Neural progenitor cell (in vitro differentiated cells): ENCODE results near the gene SUPT20HL2. TPM values are rescaled to one million over a fixed set of nuclear protein-coding genes. Genes with fewer than 3 reads are reported as not detected.

Experiments
- DNase-seq: peaks from one replicate; pipeline ENCODE4 v3.0.0-alpha.2; 2016; ENCODE audit warnings: low spot score
- H2AFZ ChIP-seq: fragments of 200-600 bp; sonication (generic); replicated peaks from 2 replicates; pipeline ENCODE4 v1.6.1; 2016; ENCODE audit warnings: antibody characterized with exemption
- H3F3A ChIP-seq: fragments of 200-600 bp; sonication (generic); 2 replicates; pipeline ENCODE4 v1.6.1; 2016; ENCODE audit warnings: antibody characterized with exemption, low read depth
- H3K27ac ChIP-seq: fragments of 200-600 bp; sonication (generic); 2 replicates; pipeline ENCODE4 v1.5.1; 2016; ENCODE audit warnings: mild to moderate bottlenecking
- H3K27me3 ChIP-seq: fragments of 200-600 bp; sonication (generic); 2 replicates; pipeline ENCODE4 v1.6.1; 2016; ENCODE audit warnings: mild to moderate bottlenecking, moderate library complexity
- H3K36me3 ChIP-seq: fragments of 200-600 bp; sonication (generic); 2 replicates; pipeline ENCODE4 v1.5.1; 2016
- H3K4me1 ChIP-seq: fragments of 200-600 bp; sonication (generic); 2 replicates; pipeline ENCODE4 v1.6.1; 2016; ENCODE audit warnings: mixed run types
- H3K4me2 ChIP-seq: fragments of 200-600 bp; sonication (generic); 2 replicates; pipeline ENCODE4 v1.6.1; 2016
- H3K4me3 ChIP-seq: fragments of 200-600 bp; sonication (generic); 2 replicates; pipeline ENCODE4 v1.5.1; 2016
- H3K79me2 ChIP-seq: fragments of 200-600 bp; sonication (generic); 2 replicates; pipeline ENCODE4 v1.6.1; 2016; ENCODE audit warnings: low read depth
- H3K9ac ChIP-seq: fragments of 200-600 bp; sonication (generic); 2 replicates; pipeline ENCODE4 v1.6.1; 2016
- H3K9me3 ChIP-seq: fragments of 200-600 bp; sonication (generic); 2 replicates; pipeline ENCODE4 v1.5.1; 2016; ENCODE audit warnings: low read depth
- H4K20me1 ChIP-seq: fragments of 200-600 bp; sonication (generic); 2 replicates; pipeline ENCODE4 v1.6.1; 2016; ENCODE audit warnings: low read depth
- H3K27ac Mint-ChIP-seq: 3 replicates; pipeline ENCODE4 v1.8.0; 2021; ENCODE audit warnings: mixed read lengths
- H3K27me3 Mint-ChIP-seq: 2 replicates; pipeline ENCODE4 v1.8.0; 2022; ENCODE audit warnings: low read depth, mild to moderate bottlenecking, inconsistent platforms, moderate library complexity, mixed read lengths; ENCODE audit not compliant: insufficient read depth
- H3K36me3 Mint-ChIP-seq: 3 replicates; pipeline ENCODE4 v1.8.0; 2021; ENCODE audit warnings: mixed read lengths
- H3K4me1 Mint-ChIP-seq: 3 replicates; pipeline ENCODE4 v1.8.0; 2021; ENCODE audit warnings: mixed read lengths
- H3K4me3 Mint-ChIP-seq: 3 replicates; pipeline ENCODE4 v1.8.0; 2021; ENCODE audit warnings: mild to moderate bottlenecking, moderate library complexity, mixed read lengths
- H3K9me3 Mint-ChIP-seq: 3 replicates; pipeline ENCODE4 v1.8.0; 2020; ENCODE audit warnings: mixed read lengths
- EZH2 ChIP-seq: fragments of 200-600 bp; sonication (generic); IDR thresholded peaks from 2 replicates; pipeline ENCODE4 v1.6.1; 2017; ENCODE audit warnings: antibody characterized with exemption, mild to moderate bottlenecking, moderate library complexity
- EZH2phosphoT487 ChIP-seq: fragments of 200-600 bp; sonication (generic); IDR thresholded peaks from 2 replicates; pipeline ENCODE4 v1.6.1; 2017; ENCODE audit warnings: antibody characterized with exemption
- total RNA-seq: library from RNA; depleted of rRNA; stranded (reverse); fragments of >200 nt; gene quantifications from 2 replicates; pipeline ENCODE4 v1.2.3, GENCODE V29; 2015; ENCODE audit warnings: low replicate concordance
- TF ChIP-seq, protein P1 (sequence below): fragments of 200-600 bp; sonication (generic); IDR thresholded peaks from 2 replicates; pipeline ENCODE4 v1.5.1; 2017; ENCODE audit warnings: antibody characterized with exemption, mild to moderate bottlenecking

Gene SUPT20HL2
- total RNA-seq, 1 donor from 2014 or later, result not detected

DNA sequence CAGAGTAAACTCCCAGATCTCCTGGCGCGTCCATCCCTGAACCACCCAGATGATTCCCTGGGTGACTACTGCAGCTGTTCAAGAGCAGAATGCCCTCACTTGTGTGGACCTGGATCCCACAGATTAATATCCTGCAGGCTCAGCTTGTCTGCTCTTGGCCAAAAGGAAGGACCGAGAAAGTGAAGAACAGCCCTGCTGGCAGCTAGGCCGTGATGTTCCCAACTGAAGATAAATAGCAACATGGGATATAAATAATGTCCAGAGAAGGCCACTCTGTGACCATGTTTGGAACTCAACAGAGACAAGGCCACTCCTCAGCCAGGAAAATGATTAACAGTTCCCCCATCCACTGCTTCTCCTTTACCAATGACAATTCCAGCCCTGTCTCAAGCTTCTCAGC, 21.5 kb downstream of the SUPT20HL2 start:
- Histone ChIP-seq H3K4me3 (no peak overlapping the region), H3K4me2 (no peak overlapping the region), H4K20me1 (no peaks in the 10 kb centered on the region), H3K27me3 (no peaks in the 10 kb centered on the region), H3K36me3 (no peaks in the 10 kb centered on the region), H3F3A (no peaks in the 10 kb centered on the region), H3K27ac (no peak overlapping the region), H3K9me3 (no peaks in the 10 kb centered on the region), H2AFZ (no peak overlapping the region), H3K4me1 (peaks cover 3% of the 10 kb centered on the region), H3K79me2 (no peaks in the 10 kb centered on the region), H3K9ac (no peak overlapping the region)
- DNase-seq, result no peak
- Mint-ChIP-seq H3K36me3 (no peaks in the 10 kb centered on the region), H3K4me1 (peaks cover 9% of the 10 kb centered on the region), H3K4me3 (no peak overlapping the region), H3K27me3 (peaks cover 2% of the 10 kb centered on the region), H3K9me3 (peaks cover 3% of the 10 kb centered on the region), H3K27ac (no peak overlapping the region)
- TF ChIP-seq EZH2 (no peak), EZH2phosphoT487 (no peak)
- TF ChIP-seq, protein P1, sequence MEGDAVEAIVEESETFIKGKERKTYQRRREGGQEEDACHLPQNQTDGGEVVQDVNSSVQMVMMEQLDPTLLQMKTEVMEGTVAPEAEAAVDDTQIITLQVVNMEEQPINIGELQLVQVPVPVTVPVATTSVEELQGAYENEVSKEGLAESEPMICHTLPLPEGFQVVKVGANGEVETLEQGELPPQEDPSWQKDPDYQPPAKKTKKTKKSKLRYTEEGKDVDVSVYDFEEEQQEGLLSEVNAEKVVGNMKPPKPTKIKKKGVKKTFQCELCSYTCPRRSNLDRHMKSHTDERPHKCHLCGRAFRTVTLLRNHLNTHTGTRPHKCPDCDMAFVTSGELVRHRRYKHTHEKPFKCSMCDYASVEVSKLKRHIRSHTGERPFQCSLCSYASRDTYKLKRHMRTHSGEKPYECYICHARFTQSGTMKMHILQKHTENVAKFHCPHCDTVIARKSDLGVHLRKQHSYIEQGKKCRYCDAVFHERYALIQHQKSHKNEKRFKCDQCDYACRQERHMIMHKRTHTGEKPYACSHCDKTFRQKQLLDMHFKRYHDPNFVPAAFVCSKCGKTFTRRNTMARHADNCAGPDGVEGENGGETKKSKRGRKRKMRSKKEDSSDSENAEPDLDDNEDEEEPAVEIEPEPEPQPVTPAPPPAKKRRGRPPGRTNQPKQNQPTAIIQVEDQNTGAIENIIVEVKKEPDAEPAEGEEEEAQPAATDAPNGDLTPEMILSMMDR, result no peak

DNA sequence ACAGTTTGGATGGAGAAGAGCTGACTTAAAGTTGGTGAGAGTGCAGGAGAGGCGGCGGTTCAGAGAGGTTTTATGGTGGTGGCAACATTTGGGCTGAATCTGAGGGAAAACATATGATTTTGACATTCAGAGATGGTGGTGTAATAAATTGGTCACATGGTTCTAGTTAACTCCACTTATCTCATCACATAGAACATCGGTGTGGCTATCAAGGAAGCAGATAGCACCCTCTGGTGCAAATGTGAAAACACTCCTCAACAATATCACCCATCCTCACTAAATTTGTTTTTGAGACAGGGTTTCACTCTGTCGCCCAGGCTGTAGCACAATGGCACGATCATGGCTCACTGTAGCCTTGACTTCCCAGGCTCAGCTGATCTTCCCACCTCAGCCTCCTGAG, 28.8 kb downstream of the SUPT20HL2 start:
- Histone ChIP-seq H3K9me3 (no peaks in the 10 kb centered on the region), H2AFZ (no peak overlapping the region), H4K20me1 (no peaks in the 10 kb centered on the region), H3F3A (no peaks in the 10 kb centered on the region), H3K36me3 (no peaks in the 10 kb centered on the region), H3K4me1 (peaks cover 17% of the 10 kb centered on the region), H3K4me2 (no peak overlapping the region), H3K79me2 (no peaks in the 10 kb centered on the region), H3K9ac (no peak overlapping the region), H3K27ac (no peak overlapping the region), H3K4me3 (no peak overlapping the region), H3K27me3 (no peaks in the 10 kb centered on the region)
- no peak overlapping the region for H3K27ac Mint-ChIP-seq
- no peaks in the 10 kb centered on the region for H3K36me3 Mint-ChIP-seq
- no peak for DNase-seq
- TF ChIP-seq EZH2, result no peak
- TF ChIP-seq EZH2phosphoT487, result no peak
- TF ChIP-seq, protein P1, result no peak
- no peaks in the 10 kb centered on the region for H3K9me3 Mint-ChIP-seq
- no peak overlapping the region for H3K4me3 Mint-ChIP-seq
- peaks cover 24% of the 10 kb centered on the region for H3K4me1 Mint-ChIP-seq
- H3K27me3 Mint-ChIP-seq, result peaks cover 3% of the 10 kb centered on the region

DNA sequence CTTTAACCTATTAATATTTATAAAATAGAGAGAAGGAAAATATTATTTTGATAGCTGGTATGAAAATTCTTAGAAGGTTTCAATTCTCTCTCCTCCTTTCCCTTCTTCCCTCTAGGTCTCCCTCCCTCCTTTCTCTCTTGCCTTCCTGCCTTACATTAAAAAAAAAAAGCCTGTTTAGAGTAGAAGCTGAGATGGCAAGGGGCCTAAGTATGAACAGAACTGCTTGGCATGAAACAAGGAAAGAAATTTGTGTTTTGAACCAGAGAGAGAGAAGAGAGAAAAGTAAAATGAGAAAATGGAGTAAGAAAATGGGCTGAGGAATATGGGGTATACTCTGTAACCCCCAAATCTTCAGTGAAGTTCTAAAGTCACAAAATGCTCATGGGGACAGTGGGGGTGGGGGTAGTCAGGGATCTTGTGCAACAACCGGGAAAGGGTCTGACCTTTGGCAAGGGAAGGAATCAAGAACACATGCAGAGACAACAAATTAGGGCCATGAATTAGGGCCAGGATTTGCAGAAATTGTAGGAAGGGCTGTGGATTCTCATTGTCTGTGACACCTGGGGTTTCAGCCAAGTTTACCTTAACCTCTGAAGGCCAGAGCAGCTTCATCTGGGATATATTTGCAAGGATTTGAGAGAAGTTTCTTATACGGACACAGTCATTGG, 30.6 kb downstream of the SUPT20HL2 start:
- Mint-ChIP-seq H3K36me3 (no peaks in the 10 kb centered on the region), H3K27ac (peak overlapping the region; percentile 18), H3K27me3 (peaks cover 5% of the 10 kb centered on the region), H3K9me3 (no peaks in the 10 kb centered on the region), H3K4me1 (peaks cover 24% of the 10 kb centered on the region), H3K4me3 (no peak overlapping the region)
- Histone ChIP-seq H3K9ac (no peak overlapping the region), H3K27ac (no peak overlapping the region), H3K4me3 (no peak overlapping the region), H3K4me1 (peaks cover 17% of the 10 kb centered on the region), H3F3A (no peaks in the 10 kb centered on the region), H3K36me3 (no peaks in the 10 kb centered on the region), H3K9me3 (no peaks in the 10 kb centered on the region), H3K79me2 (no peaks in the 10 kb centered on the region), H2AFZ (no peak overlapping the region), H3K4me2 (peak overlapping the region; percentile 50), H4K20me1 (no peaks in the 10 kb centered on the region), H3K27me3 (no peaks in the 10 kb centered on the region)
- DNase-seq, result no peak
- TF ChIP-seq EZH2, result no peak
- TF ChIP-seq EZH2phosphoT487, result no peak
- TF ChIP-seq, protein P1, result no peak
